Epithelial cell of proximal tubule (primary cell): ENCODE data around the gene MVP. TPM values are rescaled to one million over a fixed set of nuclear protein-coding genes. Genes with fewer than 3 reads are reported as not detected.

Experiments used
- DNase-seq: peaks from one replicate; pipeline ENCODE4 v3.0.0-alpha.2; 2011; ENCODE audit warnings: low read depth
- H3K4me3 ChIP-seq: 2 replicates; pipeline ENCODE4 v1.5.1; 2011; ENCODE audit warnings: low read depth, mild to moderate bottlenecking, low read length
- total RNA-seq: library from RNA; depleted of rRNA; stranded (reverse); fragments of >200 nt; gene quantifications from 2 replicates; pipeline ENCODE4 v1.2.3, GENCODE V29; 2015
- TF ChIP-seq, protein P1 (sequence below): conservative IDR thresholded peaks from 2 replicates; pipeline ENCODE4 v1.5.1; 2012; ENCODE audit warnings: low read depth, mild to moderate bottlenecking, low read length

MVP gene
- total RNA-seq, 1 donor from 2014 or later = 179 TPM

DNA sequence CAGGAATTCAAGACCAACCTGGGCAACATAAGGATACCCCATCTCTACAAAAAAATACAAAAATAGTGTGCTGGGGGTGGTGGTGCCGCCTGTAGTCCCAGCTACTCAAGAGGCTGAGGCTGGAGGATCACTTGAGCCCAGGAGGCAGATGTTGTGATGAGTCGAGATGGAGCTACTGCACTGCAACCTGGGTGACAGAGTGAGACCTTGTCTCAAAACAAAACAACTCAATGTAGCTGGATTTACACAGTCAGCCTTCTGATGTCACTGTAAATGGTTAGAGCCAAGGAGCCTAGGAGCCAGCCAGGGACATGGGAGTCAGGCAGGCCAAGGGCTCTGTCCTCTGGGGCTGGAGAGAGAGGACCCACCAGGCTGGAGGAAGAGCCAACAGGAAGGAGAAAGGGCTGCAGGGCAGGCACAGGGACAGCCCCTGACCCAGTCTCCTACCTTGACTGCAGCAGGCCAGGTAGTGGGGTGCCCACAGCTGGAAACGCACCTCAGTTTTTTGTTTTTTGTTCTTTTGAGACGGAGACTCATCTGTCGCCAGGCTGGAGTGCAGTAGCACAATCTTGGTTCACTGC, 34.3 kb downstream of the MVP start:
- TF ChIP-seq, protein P1, sequence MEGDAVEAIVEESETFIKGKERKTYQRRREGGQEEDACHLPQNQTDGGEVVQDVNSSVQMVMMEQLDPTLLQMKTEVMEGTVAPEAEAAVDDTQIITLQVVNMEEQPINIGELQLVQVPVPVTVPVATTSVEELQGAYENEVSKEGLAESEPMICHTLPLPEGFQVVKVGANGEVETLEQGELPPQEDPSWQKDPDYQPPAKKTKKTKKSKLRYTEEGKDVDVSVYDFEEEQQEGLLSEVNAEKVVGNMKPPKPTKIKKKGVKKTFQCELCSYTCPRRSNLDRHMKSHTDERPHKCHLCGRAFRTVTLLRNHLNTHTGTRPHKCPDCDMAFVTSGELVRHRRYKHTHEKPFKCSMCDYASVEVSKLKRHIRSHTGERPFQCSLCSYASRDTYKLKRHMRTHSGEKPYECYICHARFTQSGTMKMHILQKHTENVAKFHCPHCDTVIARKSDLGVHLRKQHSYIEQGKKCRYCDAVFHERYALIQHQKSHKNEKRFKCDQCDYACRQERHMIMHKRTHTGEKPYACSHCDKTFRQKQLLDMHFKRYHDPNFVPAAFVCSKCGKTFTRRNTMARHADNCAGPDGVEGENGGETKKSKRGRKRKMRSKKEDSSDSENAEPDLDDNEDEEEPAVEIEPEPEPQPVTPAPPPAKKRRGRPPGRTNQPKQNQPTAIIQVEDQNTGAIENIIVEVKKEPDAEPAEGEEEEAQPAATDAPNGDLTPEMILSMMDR = no peak
- DNase-seq = no peak
- H3K4me3 ChIP-seq = no peak overlapping the region

- H3K4me3 ChIP-seq = no peak overlapping the region
- TF ChIP-seq, protein P1 = no peak
- peak; percentile 18 for DNase-seq
Measured at GRCh38 chr16:29857133-29857760, 37.0 kb downstream of the MVP start.

DNA sequence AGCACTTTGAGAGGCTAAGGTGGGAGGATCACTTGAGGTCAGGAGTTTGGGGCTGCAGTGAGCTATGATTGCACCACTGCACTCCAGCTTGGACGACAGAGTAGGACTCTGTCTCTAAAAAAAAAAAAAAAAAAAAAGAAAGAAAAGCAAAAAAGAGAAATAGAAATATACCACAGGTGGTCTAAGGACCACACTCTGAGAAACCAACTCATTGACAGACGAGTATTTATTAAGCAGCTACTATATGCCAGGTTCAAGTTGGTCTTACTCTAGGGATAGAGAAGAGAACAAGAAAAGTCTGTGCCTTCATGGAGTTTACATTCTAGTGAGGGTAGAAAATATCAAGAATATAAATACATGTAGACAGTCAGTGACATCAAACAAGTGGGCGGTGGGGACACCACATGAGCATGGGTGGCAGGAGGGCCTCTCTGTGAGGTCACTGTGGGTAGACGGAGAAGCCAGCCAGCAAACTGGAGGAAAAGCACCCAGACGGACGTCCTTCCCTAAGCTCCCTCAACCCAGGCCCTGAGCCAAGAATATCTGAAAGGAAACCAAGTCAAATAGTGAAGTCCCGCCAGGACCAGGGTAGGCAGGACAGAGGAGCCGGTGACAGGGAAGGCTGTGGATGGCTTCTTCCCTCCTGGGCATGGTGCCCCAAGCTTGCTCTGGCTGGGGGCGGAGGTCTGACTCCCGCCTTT, 38.0 kb downstream of the MVP start:
- TF ChIP-seq, protein P1 = no peak
- no peak for DNase-seq
- H3K4me3 ChIP-seq = no peak overlapping the region

DNA sequence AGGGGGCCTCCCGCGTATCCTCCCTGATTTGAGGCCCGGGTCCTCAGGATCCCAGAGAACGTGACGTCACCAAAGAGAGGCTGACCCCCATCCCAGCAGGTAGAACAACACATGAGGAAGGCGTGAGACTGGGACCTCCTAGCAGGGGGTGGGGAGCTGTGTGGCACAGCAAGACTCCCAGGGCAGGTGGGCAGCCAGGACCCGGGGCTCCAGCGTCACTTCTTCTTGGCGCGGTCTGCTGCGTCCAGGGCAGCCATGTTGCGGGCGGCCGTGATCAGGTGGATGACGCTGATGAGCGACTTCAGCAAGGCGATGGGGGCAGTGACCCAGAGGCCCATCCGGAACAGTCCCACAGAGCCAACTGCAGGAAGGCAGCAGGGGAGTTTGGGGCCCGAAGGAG, 38.7 kb downstream of the MVP start:
- TF ChIP-seq, protein P1 = no peak
- DNase-seq = no peak
- no peak overlapping the region for H3K4me3 ChIP-seq

GRCh38 chr16:29860218-29860617, 40.0 kb downstream of the MVP start:
- no peak overlapping the region for H3K4me3 ChIP-seq
- no peak for DNase-seq
- TF ChIP-seq, protein P1 = no peak

- DNase-seq = no peak
- TF ChIP-seq, protein P1 = peak; percentile 36
Measured at GRCh38 chr16:29862383-29862883, 42.2 kb downstream of the MVP start.

More at GRCh38 chr16:29862383-29862883, 42.2 kb downstream of the MVP start:
- H3K4me3 ChIP-seq = peak overlapping the region; percentile 95
